ENCODE results near the gene TCF20.

TCF20 gene

GRCh38 chr22:42261296-42261695 is 9.2 kb downstream of the TCF20 start:
- no peak for DNase-seq

GRCh38 chr22:42258126-42258525 is 12.3 kb downstream of the TCF20 start:
- no peak for DNase-seq

- no peak for DNase-seq
Measured at GRCh38 chr22:42257386-42257785, 13.1 kb downstream of the TCF20 start.

- DNase-seq, result no peak
Measured at GRCh38 chr22:42256930-42257329, 13.5 kb downstream of the TCF20 start.

- DNase-seq, result no peak
Measured at GRCh38 chr22:42256220-42256619, 14.2 kb downstream of the TCF20 start.

GRCh38 chr22:42249831-42250230 is 20.6 kb downstream of the TCF20 start:
- DNase-seq, result no peak

GRCh38 chr22:42248995-42249394 is 21.5 kb downstream of the TCF20 start:
- DNase-seq, result no peak

DNA sequence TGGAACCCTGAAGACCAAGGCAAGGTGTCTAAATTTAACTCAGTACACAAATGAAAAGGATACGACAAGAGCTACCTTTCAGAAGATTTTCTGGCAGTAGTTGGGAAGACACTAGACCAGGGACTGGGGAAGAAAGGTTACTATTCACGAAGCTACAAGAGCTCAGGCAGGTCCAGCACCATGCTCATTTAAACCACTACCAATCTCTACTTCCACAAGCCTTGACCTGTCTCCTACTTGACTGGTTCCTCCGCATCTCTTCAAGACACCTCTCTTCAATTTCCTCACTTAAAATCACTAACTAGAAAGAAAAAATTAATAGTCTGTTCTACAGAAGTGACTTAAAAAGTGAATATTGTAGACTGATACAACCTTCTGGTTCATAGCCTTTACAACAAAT is 22.9 kb downstream of the TCF20 start:
- DNase-seq, result no peak

DNA sequence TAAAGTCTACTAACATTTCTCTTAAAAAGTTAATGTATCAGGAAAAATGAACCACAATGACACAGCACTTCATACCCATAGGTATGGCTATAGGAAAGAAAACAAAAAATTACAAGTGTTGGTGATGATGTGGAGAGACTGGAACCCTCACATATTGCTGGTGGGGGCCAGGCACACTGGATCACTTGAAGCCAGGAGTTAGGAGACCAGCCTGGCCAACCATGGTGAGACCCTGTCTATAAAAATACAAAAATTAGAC is 26.7 kb downstream of the TCF20 start:
- no peak for DNase-seq

GRCh38 chr22:42236848-42237247 is 33.6 kb downstream of the TCF20 start:
- DNase-seq, result no peak

DNA sequence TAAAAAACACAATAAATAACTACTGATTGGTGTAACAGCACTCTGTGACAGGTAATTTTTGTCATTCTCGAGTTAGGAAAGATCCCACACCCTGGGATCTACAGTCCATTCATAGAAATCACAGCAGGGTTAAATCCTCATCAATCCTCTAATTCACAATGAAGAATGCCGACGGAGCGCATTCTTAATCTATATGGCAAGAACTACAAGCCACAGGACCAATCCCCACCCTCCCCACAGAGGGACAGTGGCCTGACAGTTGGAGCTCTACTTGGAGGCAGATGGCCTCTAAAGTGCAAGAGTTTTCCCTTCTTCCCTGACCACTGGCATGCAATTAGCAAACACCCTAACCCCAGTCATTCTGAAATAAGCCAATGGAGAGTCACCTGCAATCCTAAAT is 34.2 kb downstream of the TCF20 start:
- no peak for DNase-seq

DNA sequence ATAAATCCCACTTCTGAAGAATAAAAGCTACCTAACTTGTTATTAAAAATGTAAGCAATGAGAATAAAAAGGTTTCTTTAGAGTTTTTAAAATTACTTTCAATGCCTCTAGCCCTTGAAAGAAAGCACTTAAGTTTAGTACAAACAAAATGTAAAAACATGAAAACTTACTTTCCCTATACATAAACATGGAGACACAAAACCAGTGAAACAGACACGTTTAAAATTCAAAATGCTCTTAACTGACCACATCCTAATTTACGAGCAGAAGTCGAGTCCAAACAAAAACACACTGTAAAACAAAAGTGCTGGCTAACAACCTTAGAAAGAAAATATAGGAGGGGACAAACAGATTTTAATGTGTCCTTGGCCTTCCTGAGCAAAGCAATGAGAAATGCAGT is 36.6 kb downstream of the TCF20 start:
- DNase-seq, result no peak

GRCh38 chr22:42231929-42232328 is 38.5 kb downstream of the TCF20 start:
- no peak for DNase-seq

DNA sequence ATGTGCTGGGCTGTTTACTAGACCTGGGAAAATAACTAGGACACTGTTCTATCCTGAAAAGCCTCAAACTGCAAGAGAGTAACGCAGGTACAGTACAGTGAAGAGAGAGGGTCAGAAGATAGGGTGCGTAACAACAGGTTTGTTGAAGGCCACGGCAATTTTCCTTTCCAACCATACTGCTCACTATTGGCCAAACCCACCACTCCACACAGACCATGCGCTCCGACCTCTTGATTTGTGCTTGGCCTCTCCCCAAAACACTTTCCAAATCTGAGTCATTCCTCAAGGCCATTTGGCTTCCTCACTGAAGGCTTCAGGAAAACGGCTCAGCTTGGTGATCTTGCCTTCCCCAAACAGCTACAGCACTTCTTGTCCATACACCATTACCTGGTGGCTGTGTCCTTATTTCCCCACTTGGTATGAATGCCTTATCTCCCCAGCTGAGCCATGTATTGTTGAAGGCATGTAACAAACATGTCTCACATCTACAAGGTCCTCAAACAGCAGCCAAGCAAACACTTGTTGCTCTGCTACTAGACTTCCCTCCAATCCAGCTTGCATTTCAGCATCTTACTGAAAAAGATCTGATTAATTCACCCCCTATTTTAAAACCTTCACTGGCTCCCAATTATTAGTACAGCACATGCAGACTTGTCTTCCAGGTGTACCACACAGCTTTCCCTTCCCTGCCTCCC is 40.9 kb downstream of the TCF20 start:
- DNase-seq, result no peak

DNA sequence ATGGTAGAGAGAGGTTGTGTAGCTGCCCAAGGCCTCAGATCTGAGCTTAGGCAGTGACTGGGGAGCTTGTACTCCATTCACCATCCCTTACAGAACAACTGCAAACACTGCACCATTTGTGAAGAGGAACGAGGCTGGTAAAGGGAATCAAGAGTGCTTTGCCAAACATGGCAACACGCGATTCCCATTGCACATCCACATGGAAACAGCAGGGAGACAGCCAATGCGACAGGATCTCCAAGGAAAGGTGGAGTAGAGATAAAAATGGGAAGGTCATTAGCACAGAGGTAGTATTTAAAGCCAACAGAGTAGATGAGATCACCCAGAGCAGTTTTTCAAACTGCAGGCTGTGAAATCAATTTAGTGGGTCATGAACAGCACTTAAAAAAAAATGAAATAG is 42.0 kb downstream of the TCF20 start:
- DNase-seq, result no peak

DNA sequence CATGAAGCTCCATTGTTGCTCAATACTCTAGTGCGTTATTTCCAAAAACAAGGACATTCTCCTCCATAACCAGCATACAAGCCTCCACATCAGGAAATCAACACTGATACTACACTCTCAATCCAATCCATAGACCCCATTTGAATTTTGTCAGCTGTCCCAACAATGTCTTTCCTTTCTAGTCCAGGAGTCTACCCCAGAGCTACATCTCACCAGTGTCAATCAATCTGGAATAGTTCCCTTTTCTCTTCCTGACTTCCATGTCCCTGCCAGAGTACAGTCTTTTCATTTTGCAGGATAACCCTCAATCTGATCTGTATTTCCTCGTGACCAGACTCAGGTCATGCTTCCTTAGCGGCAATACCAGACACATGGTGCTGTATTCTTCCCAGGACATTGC is 43.0 kb downstream of the TCF20 start:
- DNase-seq, result no peak

DNA sequence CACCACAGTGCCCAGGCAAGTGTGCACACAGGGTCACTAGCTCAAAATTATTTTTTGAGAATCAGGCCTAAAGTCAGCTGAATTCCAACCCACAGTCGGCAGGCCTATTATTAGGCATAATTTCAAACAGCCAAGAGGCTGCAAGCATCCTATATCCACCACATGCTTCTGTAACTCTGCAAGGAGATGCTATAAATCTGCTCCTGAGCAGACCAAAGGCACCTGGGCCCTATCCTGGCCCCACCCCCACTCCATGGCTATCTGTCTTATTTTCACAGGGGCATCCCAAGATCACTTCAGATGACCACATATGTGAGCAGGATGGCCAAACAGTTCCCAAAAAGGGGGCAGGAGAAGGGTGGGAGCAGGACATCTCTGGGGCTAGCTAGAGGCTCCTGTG is 44.6 kb downstream of the TCF20 start:
- no peak for DNase-seq

- no peak for DNase-seq
Measured at GRCh38 chr22:42222140-42222539, 48.3 kb downstream of the TCF20 start.

Data from right kidney (tissue), 1 donor.